Measurements from ENCODE around the gene ATG9A.

DNA sequence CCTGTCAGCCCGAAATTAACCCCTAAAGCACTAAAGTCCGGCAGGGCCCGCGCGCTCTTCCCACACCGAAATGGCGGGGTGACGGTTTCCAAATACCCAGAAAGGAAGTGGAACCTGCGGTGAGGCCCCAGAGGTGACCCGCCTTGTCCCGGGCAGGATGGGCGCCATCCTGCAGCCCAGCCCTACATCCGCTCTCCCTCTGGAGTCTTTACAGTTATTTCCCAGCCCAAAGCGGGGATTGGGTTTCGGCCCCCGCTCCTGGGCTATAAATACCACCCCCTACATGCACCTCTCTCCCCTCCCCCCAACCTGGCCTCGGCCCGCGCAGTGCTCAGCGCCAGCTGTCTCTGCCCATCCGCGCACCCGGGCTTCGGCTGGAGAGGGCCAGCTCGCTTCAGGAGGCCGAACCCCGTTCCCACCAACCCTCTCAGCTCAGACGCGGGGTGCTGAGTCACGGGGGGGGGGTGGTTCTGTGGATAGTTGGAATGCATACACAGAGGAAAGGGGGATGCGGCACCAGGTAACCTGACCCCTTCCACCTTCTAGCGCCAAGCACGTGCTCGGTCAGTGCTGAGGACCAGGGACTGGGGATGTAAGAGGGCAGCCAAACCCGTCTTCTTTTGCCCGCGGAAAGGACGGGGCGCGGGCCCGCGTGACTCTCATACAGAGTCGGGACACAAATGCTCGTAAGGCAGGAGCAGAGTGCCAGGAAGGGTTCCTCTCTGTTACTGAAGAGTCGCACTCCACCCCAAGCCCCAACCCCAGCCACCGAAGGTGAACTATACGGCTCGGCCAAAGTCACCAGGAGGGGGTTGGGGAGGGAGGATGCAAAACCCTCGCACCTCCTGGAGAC is 23.7 kb upstream of the ATG9A start, which contains the start of gene TUBA4B:
- TF ChIP-seq, protein P1, sequence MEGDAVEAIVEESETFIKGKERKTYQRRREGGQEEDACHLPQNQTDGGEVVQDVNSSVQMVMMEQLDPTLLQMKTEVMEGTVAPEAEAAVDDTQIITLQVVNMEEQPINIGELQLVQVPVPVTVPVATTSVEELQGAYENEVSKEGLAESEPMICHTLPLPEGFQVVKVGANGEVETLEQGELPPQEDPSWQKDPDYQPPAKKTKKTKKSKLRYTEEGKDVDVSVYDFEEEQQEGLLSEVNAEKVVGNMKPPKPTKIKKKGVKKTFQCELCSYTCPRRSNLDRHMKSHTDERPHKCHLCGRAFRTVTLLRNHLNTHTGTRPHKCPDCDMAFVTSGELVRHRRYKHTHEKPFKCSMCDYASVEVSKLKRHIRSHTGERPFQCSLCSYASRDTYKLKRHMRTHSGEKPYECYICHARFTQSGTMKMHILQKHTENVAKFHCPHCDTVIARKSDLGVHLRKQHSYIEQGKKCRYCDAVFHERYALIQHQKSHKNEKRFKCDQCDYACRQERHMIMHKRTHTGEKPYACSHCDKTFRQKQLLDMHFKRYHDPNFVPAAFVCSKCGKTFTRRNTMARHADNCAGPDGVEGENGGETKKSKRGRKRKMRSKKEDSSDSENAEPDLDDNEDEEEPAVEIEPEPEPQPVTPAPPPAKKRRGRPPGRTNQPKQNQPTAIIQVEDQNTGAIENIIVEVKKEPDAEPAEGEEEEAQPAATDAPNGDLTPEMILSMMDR (IDR thresholded peaks at IDR 0.05; ENCODE audit: low read depth, low read length) = no peak
- TF ChIP-seq EZH2phosphoT487 (IDR thresholded peaks at IDR 0.05; ENCODE audit: low read depth) = no peak
